AG08395 (cell line): ENCODE results near the gene RASIP1.
A peak's percentile ranks its signal among the peaks of the same experiment; 100 is the strongest.
"Not testable (repeated sequence)": the region's sequence is repeated elsewhere in the genome, so short reads cannot be mapped to it uniquely, and the experiment has no call there.

Experiments used
- DNase-seq: peaks from one replicate; pipeline ENCODE4 v3.0.0; 2012; ENCODE audit warnings: mixed read lengths, low spot score

RASIP1 gene

GRCh38 chr19:48734625-48735024 is 5.8 kb downstream of the RASIP1 start:
- DNase-seq, result no peak

GRCh38 chr19:48731452-48731851 is 9.0 kb downstream of the RASIP1 start:
- no peak for DNase-seq

- DNase-seq, result no peak
These were observed 11.3 kb downstream of the RASIP1 start for GRCh38 chr19:48728911-48729664.

- DNase-seq, result no peak
These were observed 13.9 kb downstream of the RASIP1 start for GRCh38 chr19:48726556-48726955.

- DNase-seq, result peak; percentile 70
These were observed 15.3 kb downstream of the RASIP1 start for GRCh38 chr19:48724796-48725753.

- no peak for DNase-seq
These were observed 18.2 kb downstream of the RASIP1 start for GRCh38 chr19:48722196-48722708.

GRCh38 chr19:48720613-48721296 is 19.7 kb downstream of the RASIP1 start:
- DNase-seq, result peak; percentile 99

- no peak for DNase-seq
These were observed 20.2 kb downstream of the RASIP1 start for GRCh38 chr19:48720251-48720612.

GRCh38 chr19:48719263-48720171 is 20.9 kb downstream of the RASIP1 start, which contains the start of gene MAMSTR:
Gene MAMSTR (minus strand): TSS chr19:48719725. CDS start chr19:48719031, 694 bp downstream.
- no peak for DNase-seq

- no peak for DNase-seq
These were observed 21.6 kb downstream of the RASIP1 start for GRCh38 chr19:48718711-48719231.

- not testable (repeated sequence) for DNase-seq
These were observed 22.3 kb downstream of the RASIP1 start for GRCh38 chr19:48718106-48718505.

GRCh38 chr19:48716562-48717291 is 23.7 kb downstream of the RASIP1 start:
- no peak for DNase-seq

GRCh38 chr19:48715681-48716171 is 24.7 kb downstream of the RASIP1 start:
- DNase-seq, result no peak

- DNase-seq, result no peak
These were observed 25.4 kb downstream of the RASIP1 start for GRCh38 chr19:48714759-48715675.

- DNase-seq, result peak; percentile 99
These were observed 26.3 kb downstream of the RASIP1 start for GRCh38 chr19:48713864-48714755.

GRCh38 chr19:48713041-48713863 is 27.2 kb downstream of the RASIP1 start:
- DNase-seq, result no peak
